Neutrophil (primary cell): Measurements from ENCODE around the gene CDH20.

Source experiments
- H3K27ac ChIP-seq: fragments of 200-600 bp; sonication (generic); 2 replicates; pipeline ENCODE4 v1.5.1; 2016; ENCODE audit warnings: mild to moderate bottlenecking, moderate library complexity
- H3K27me3 ChIP-seq: fragments of 200-600 bp; sonication (generic); 2 replicates; pipeline ENCODE4 v1.6.0; 2016; ENCODE audit warnings: mild to moderate bottlenecking
- H3K36me3 ChIP-seq: fragments of 200-600 bp; sonication (generic); 2 replicates; pipeline ENCODE4 v1.5.1; 2017
- H3K4me1 ChIP-seq, 2 experiments: fragments of 200-600 bp in 1 of 2; sonication (generic) in 1 of 2; 1 replicate in 1 of 2; 2 replicates in 1 of 2; pipeline versions ENCODE4 v1.5.1 to v1.6.1; 2013 to 2016; ENCODE audit warnings: low read depth in 1 of 2, low read length in 1 of 2, mild to moderate bottlenecking in 1 of 2, moderate library complexity in 1 of 2; ENCODE audit not compliant: control insufficient read depth in 1 of 2, insufficient read depth in 1 of 2
- H3K4me3 ChIP-seq, 2 experiments: fragments of 200-600 bp in 1 of 2; sonication (generic) in 1 of 2; 1 replicate in 1 of 2; 2 replicates in 1 of 2; pipeline ENCODE4 v1.5.1; 2013 to 2016; ENCODE audit warnings: low read depth in 1 of 2, low read length in 1 of 2, mild to moderate bottlenecking in 1 of 2, moderate library complexity in 1 of 2
- H3K9me3 ChIP-seq: fragments of 200-600 bp; sonication (generic); 2 replicates; pipeline ENCODE4 v1.5.1; 2016
- CTCF ChIP-seq: fragments of 200-600 bp; sonication (generic); IDR thresholded peaks from 2 replicates; pipeline ENCODE4 v1.5.1; 2016; ENCODE audit warnings: antibody characterized with exemption

CDH20 gene

GRCh38 chr18:61323951-61324350 is 9.3 kb upstream of the CDH20 start:
- Histone ChIP-seq H3K36me3 (no peaks in the 10 kb centered on the region), H3K4me1 (no peaks in the 10 kb centered on the region), H3K9me3 (no peaks in the 10 kb centered on the region), H3K27me3 (no peaks in the 10 kb centered on the region), H3K27ac (no peak overlapping the region), H3K4me3 (no peak overlapping the region)
- TF ChIP-seq CTCF, result no peak

GRCh38 chr18:61326407-61326806 is 6.8 kb upstream of the CDH20 start:
- TF ChIP-seq CTCF, result no peak
- no peak overlapping the region for H3K27ac ChIP-seq
- H3K27me3 ChIP-seq, result peaks cover 1% of the 10 kb centered on the region
- H3K36me3 ChIP-seq, result no peaks in the 10 kb centered on the region
- no peaks in the 10 kb centered on the region for H3K9me3 ChIP-seq
- H3K4me3 ChIP-seq, result no peak overlapping the region
- H3K4me1 ChIP-seq, result no peaks in the 10 kb centered on the region

GRCh38 chr18:61329398-61329797 is 3.8 kb upstream of the CDH20 start:
- Histone ChIP-seq H3K4me3 (no peak overlapping the region), H3K27me3 (peaks cover 31% of the 10 kb centered on the region), H3K27ac (no peak overlapping the region), H3K4me1 (no peaks in the 10 kb centered on the region), H3K36me3 (no peaks in the 10 kb centered on the region), H3K9me3 (no peaks in the 10 kb centered on the region)
- no peak for TF ChIP-seq CTCF

- H3K4me3 ChIP-seq, result no peak overlapping the region
- H3K27me3 ChIP-seq, result peaks cover 48% of the 10 kb centered on the region
- H3K4me1 ChIP-seq, result no peaks in the 10 kb centered on the region
- no peak for TF ChIP-seq CTCF
- H3K36me3 ChIP-seq, result no peaks in the 10 kb centered on the region
- no peaks in the 10 kb centered on the region for H3K9me3 ChIP-seq
- H3K27ac ChIP-seq, result no peak overlapping the region
Measured at GRCh38 chr18:61331051-61331450, 2.2 kb upstream of the CDH20 start.

- no peaks in the 10 kb centered on the region for H3K4me1 ChIP-seq
- H3K9me3 ChIP-seq, result no peaks in the 10 kb centered on the region
- TF ChIP-seq CTCF, result no peak
- no peak overlapping the region for H3K27ac ChIP-seq
- no peak overlapping the region for H3K4me3 ChIP-seq
- no peaks in the 10 kb centered on the region for H3K36me3 ChIP-seq
- peaks cover 59% of the 10 kb centered on the region for H3K27me3 ChIP-seq
Measured at GRCh38 chr18:61333746-61334490, 688 bp downstream of the CDH20 start.
